Keratinocyte (primary cell): ENCODE results near the gene GRAMD2A.

Experiments used
- CTCF ChIP-seq, 3 experiments: IDR thresholded peaks in 1 of 3; conservative IDR thresholded peaks in 1 of 3; optimal IDR thresholded peaks in 1 of 3; 2 replicates in 2 of 3; 3 replicates in 1 of 3; pipeline versions ENCODE3 to v1.5.1; 2011; ENCODE audit warnings: low read length in 3 of 3, mild to moderate bottlenecking in 3 of 3, moderate library complexity in 2 of 3, control low read depth in 1 of 3, inconsistent platforms in 1 of 3; ENCODE audit not compliant: insufficient read depth in 2 of 3; ENCODE audit errors: extremely low read depth in 1 of 3
- EZH2 ChIP-seq: IDR thresholded peaks from one replicate; pipeline ENCODE4 v1.6.1; 2012; ENCODE audit warnings: inconsistent platforms, mild to moderate bottlenecking, low read length, moderate library complexity

- TF ChIP-seq CTCF (optimal IDR thresholded peaks at IDR 0.05 in 1 of 3, IDR thresholded peaks at IDR 0.05 in 1 of 3, conservative IDR thresholded peaks at IDR 0.05 in 1 of 3; ENCODE audit: extremely low read depth in 1 of 3, insufficient read depth in 2 of 3, low read length in 3 of 3), result no peak
- no peak for TF ChIP-seq EZH2
Observed at GRCh38 chr15:72202801-72203506, 5.4 kb upstream of the GRAMD2A start.
